OCI-M2 (cell line): ENCODE measurements around the gene RGCC.

Experiments
- DNase-seq: peaks from one replicate; lab custom pipeline; 2025; ENCODE audit not compliant: unreplicated experiment; lab: John Stamatoyannopoulos, UW

RGCC gene

DNA sequence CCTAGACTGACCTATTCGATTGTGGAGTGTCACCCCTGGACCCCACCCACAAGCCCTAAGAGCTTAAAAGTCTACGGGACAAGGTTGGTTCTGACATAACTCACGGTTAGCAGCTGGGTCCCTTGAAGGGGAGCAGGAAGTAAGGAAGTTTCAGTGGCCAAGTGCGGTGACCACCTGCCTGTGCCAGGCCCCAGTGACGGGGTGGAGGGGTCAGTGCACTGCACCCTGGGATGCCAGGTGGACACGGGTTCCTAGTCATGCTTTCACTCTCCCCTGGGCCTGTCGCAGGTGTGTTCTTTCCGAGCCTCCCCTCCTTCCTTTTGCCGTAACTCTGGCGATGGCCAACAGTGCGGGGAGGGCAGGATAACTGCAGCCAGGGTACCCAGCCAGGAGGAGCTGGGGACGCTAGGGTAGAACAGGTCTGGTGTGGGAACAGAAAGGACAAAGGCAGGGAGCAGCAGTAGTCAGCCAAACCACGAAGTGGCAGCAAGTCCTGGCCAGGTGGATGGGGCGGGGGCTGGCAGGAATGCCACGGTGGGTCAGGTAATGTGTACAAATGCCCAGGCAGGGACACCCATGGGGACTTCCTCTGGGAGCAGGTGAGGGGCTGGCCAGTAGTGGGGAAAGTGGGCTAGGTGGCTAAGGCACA is 58.3 kb downstream of the RGCC start:
- DNase-seq: no peak

DNA sequence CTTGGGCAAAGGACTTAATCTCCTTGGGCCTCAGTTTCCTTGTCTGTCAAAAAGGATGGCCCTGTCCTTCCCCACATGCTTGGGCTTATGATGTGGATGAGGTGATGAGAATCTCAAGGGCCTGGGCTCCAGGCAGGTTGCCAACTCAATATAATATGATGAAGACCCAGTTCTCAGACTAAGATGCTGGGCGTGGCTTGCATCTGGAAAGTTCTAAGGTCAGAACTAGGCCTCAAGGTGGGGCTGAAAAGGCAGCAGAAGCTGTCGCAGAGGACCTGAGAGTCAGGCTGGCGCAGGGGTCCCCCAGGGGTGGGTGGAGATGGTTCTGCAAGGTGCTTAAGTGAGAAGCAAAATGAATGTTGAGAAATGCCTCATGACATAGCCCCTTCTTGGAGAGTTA is 58.8 kb downstream of the RGCC start:
- DNase-seq: no peak

DNA sequence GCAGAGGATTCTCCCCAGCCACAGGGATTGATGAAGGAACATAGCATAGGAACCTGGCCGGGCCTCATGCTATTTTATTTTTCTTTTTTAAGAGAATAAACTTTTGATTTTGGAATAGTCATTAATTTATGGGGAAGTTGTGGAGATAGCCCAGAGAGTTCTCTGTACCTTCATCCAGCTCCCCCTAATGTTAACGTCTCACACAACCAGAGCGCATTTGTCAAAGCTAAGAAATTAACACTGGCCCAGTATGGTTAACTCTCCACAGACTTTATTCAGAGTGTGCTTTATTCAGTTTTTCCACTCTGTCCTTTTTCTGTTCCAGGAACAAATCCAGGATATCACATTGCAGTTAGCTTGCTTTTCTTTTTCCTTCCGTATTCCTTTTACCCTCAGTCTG is 59.4 kb downstream of the RGCC start:
- DNase-seq: no peak

DNA sequence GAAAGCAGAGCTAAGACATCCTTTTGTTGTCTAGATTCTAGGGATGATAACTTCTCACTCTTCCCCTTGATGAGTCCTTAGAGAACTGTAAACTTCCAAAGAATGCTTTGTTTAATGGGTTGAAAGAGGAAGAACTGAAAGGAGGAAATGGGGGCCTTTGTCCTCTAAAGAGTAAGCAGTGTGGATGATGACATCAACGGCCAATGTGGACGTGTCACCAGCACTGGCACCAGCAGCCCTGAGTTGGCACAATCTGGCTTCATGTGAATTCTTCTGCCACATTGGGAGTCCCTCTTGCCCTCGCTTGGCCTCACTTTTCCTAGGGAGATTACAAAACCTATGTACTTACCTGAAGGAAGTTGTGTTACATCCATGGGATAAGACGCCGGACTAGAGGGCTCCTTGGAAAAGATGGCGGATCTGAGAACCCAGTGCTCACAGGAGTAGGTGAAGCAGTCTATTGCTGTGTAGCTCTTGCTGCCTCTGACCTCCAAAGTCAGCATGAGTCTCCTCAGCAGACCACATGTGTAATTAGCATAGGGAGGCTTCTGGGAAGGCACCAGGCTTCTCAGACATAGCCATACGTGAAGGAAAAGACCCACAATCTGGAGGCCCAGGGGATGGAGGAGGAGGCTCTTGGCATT is 62.8 kb downstream of the RGCC start:
- DNase-seq: no peak
